NT2/D1 (cell line): ENCODE results near the gene BIRC3.

Source experiments
- SUZ12 ChIP-seq: IDR thresholded peaks from 2 replicates; pipeline ENCODE4 v1.6.1; 2011; ENCODE audit not compliant: insufficient read length, insufficient read depth; ENCODE audit errors: extremely low read depth
- YY1 ChIP-seq: IDR thresholded peaks from 2 replicates; pipeline ENCODE4 v1.6.1; 2011; ENCODE audit not compliant: insufficient read length, insufficient read depth
- ZNF274 ChIP-seq: IDR thresholded peaks from 2 replicates; pipeline ENCODE4 v1.6.1; 2011; ENCODE audit warnings: mild to moderate bottlenecking, low read depth, low read length

GRCh38 chr11:102316346-102316904, 859 bp upstream of the BIRC3 start:
- TF ChIP-seq ZNF274 (no peak), YY1 (no peak), SUZ12 (no peak)
